ENCODE measurements around the gene UNC13A. TPM values are rescaled to one million over a fixed set of nuclear protein-coding genes. Genes with fewer than 3 reads are reported as not detected.

Gene UNC13A
- total RNA-seq, 1 experiment from 2014 or later, result 29.0 TPM

- BruUV-seq (replicated peaks), result no TSS peak
- H3K9me2 ChIP-seq (ENCODE audit: insufficient read depth), result no peaks in the 10 kb centered on the region
- no peaks in the 10 kb centered on the region for H3K27me3 ChIP-seq (ENCODE audit: insufficient read depth, low read length)
- H3K4me2 ChIP-seq (ENCODE audit: low read length), result no peak overlapping the region
- ChIA-PET CTCF (no interaction called here), POLR2A (no interaction called here), RAD21 (ENCODE audit: low non-redundant PET in 1 of 2, low total read pairs in 2 of 2, uncharacterized antibody in 2 of 2, unreplicated experiment in 2 of 2) (no interaction called here)
- H3K36me3 ChIP-seq (ENCODE audit: control insufficient read depth in 1 of 2, insufficient read depth in 2 of 2, low read length in 2 of 2), result peaks cover 23 to 42% of the 10 kb centered on the region in 2 experiments; a peak in 3 of 4 replicates
- no peaks in the 10 kb centered on the region for H3K9me3 ChIP-seq (ENCODE audit: control insufficient read depth in 1 of 2, insufficient read depth in 1 of 2, low read depth in 1 of 2, low read length in 2 of 2)
- no peaks in the 10 kb centered on the region for H3K4me1 ChIP-seq (ENCODE audit: control insufficient read depth in 1 of 2, insufficient read depth in 2 of 2, low read length in 2 of 2)
- H3K4me3 ChIP-seq (replicated peaks in 1 of 2; ENCODE audit: low read depth in 1 of 2, low read length in 2 of 2), result no peak overlapping the region
- H3K9ac ChIP-seq (ENCODE audit: low read length), result no peak overlapping the region
- no peak overlapping the region for H3K27ac ChIP-seq (ENCODE audit: low read depth, low read length)
- DNase-seq (ENCODE audit: low read depth, low spot score) (no peak), ATAC-seq (no peak)
- intact Hi-C loops (cut with micrococcal nuclease), result no loop called here
- no peaks in the 10 kb centered on the region for H4K20me1 ChIP-seq (ENCODE audit: insufficient read depth)
- no peak overlapping the region for H2AFZ ChIP-seq (ENCODE audit: low read depth, low read length, poor library complexity, severe bottlenecking)
- peaks cover 16% of the 10 kb centered on the region; the same call in 1 of the 2 replicates for H3K79me2 ChIP-seq (ENCODE audit: insufficient read depth, low read length)
- TF ChIP-seq EZH2 (IDR thresholded peaks at IDR 0.05) (no peak), CBX3 (IDR thresholded peaks at IDR 0.05; ENCODE audit: low read depth) (no peak), ELF1 (IDR thresholded peaks at IDR 0.05; ENCODE audit: borderline replicate concordance, low read depth) (no peak), ZBTB33 (IDR thresholded peaks at IDR 0.05; ENCODE audit: extremely low read depth, insufficient replicate concordance, low read length) (no peak), MAX (IDR thresholded peaks at IDR 0.05) (no peak), EZH2phosphoT487 (IDR thresholded peaks at IDR 0.05; ENCODE audit: borderline replicate concordance) (no peak), ATF3 (IDR thresholded peaks at IDR 0.05) (no peak), JUND (IDR thresholded peaks at IDR 0.05) (no peak), POLR2AphosphoS5 (IDR thresholded peaks at IDR 0.05; ENCODE audit: low read depth, low read length) (no peak), RAD21 (IDR thresholded peaks at IDR 0.05; ENCODE audit: low read depth) (no peak), ZFX (IDR thresholded peaks at IDR 0.05) (no peak)
Observed at GRCh38 chr19:17567940-17568339, 120.2 kb downstream of the UNC13A start.

Data from HCT116 (cell line).